ENCODE results near the gene ITGA1. TPM values are rescaled to one million over a fixed set of nuclear protein-coding genes. Genes with fewer than 3 reads are reported as not detected.
"Not testable (repeated sequence)": the region's sequence is repeated elsewhere in the genome, so short reads cannot be mapped to it uniquely, and the experiment has no call there.

ITGA1 gene
- total RNA-seq, 1 donor from 2014 or later, result 33.5 TPM

GRCh38 chr5:52956014-52956413, 168.3 kb downstream of the ITGA1 start:
- Mint-ChIP-seq H3K4me1 (ENCODE audit: unreplicated experiment) (no peaks in the 10 kb centered on the region), H3K27me3 (ENCODE audit: unreplicated experiment) (no peaks in the 10 kb centered on the region), H3K9me3 (ENCODE audit: unreplicated experiment) (no peaks in the 10 kb centered on the region), H3K36me3 (ENCODE audit: low read depth, unreplicated experiment) (no peaks in the 10 kb centered on the region), H3K4me3 (ENCODE audit: unreplicated experiment) (no peak overlapping the region), H3K27ac (ENCODE audit: unreplicated experiment) (no peak overlapping the region)
- TF ChIP-seq, protein P1, sequence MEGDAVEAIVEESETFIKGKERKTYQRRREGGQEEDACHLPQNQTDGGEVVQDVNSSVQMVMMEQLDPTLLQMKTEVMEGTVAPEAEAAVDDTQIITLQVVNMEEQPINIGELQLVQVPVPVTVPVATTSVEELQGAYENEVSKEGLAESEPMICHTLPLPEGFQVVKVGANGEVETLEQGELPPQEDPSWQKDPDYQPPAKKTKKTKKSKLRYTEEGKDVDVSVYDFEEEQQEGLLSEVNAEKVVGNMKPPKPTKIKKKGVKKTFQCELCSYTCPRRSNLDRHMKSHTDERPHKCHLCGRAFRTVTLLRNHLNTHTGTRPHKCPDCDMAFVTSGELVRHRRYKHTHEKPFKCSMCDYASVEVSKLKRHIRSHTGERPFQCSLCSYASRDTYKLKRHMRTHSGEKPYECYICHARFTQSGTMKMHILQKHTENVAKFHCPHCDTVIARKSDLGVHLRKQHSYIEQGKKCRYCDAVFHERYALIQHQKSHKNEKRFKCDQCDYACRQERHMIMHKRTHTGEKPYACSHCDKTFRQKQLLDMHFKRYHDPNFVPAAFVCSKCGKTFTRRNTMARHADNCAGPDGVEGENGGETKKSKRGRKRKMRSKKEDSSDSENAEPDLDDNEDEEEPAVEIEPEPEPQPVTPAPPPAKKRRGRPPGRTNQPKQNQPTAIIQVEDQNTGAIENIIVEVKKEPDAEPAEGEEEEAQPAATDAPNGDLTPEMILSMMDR (IDR thresholded peaks at IDR 0.05; ENCODE audit: unreplicated experiment), result no peak
- DNase-seq (ENCODE audit: low spot score), result no peak

GRCh38 chr5:52956915-52957747, 169.4 kb downstream of the ITGA1 start:
- H3K9me3 Mint-ChIP-seq (ENCODE audit: unreplicated experiment), result no peaks in the 10 kb centered on the region
- H3K4me3 Mint-ChIP-seq (ENCODE audit: unreplicated experiment), result no peak overlapping the region
- no peaks in the 10 kb centered on the region for H3K4me1 Mint-ChIP-seq (ENCODE audit: unreplicated experiment)
- no peak overlapping the region for H3K27ac Mint-ChIP-seq (ENCODE audit: unreplicated experiment)
- H3K36me3 Mint-ChIP-seq (ENCODE audit: low read depth, unreplicated experiment), result no peaks in the 10 kb centered on the region
- TF ChIP-seq, protein P1 (IDR thresholded peaks at IDR 0.05; ENCODE audit: unreplicated experiment), result no peak
- no peaks in the 10 kb centered on the region for H3K27me3 Mint-ChIP-seq (ENCODE audit: unreplicated experiment)
- no peak for DNase-seq (ENCODE audit: low spot score)

DNA sequence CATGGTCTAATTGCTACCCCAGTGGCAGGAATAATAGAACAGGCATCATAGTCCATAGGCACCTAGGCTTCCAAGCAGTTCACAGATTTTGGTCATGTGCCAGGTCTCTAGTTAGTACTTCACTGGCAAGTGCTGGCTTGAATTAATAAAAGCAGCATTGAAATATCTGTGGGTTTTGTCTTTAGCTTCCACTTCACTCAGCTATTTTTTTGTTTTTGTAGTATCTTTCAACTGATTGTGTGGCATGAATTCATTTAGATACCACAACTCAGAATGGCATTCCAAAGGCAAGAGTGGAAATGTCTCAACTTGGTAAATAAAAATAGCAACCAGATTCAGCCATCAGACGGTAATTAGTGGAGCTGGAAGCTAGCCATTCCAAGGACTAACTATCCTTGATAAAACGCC, 173.6 kb downstream of the ITGA1 start:
- H3K4me1 Mint-ChIP-seq (ENCODE audit: unreplicated experiment), result peaks cover 2% of the 10 kb centered on the region
- no peaks in the 10 kb centered on the region for H3K9me3 Mint-ChIP-seq (ENCODE audit: unreplicated experiment)
- TF ChIP-seq, protein P1 (IDR thresholded peaks at IDR 0.05; ENCODE audit: unreplicated experiment), result no peak
- H3K36me3 Mint-ChIP-seq (ENCODE audit: low read depth, unreplicated experiment), result no peaks in the 10 kb centered on the region
- peaks cover 1% of the 10 kb centered on the region for H3K27me3 Mint-ChIP-seq (ENCODE audit: unreplicated experiment)
- no peak overlapping the region for H3K4me3 Mint-ChIP-seq (ENCODE audit: unreplicated experiment)
- H3K27ac Mint-ChIP-seq (ENCODE audit: unreplicated experiment), result no peak overlapping the region
- no peak for DNase-seq (ENCODE audit: low spot score)

DNA sequence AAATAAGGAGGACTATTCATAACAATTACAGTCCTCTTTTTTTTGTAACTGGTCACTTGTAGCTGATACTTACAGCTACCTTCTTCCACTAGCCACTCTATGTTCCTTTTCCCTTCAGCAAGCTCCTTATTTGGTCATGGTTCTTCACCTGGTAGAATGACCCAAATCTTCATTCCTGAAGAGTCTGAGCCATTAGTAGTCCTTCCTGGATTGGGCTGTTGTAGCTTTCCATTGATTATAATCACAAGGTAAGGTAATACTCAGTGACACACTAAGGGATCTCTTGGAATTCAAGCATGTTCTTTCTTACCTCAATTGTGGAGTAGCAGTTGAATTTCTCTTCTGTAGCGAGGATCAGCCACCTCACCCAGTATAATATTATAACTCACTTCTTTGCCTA, 175.9 kb downstream of the ITGA1 start:
- Mint-ChIP-seq H3K4me3 (ENCODE audit: unreplicated experiment) (no peak overlapping the region), H3K36me3 (ENCODE audit: low read depth, unreplicated experiment) (no peaks in the 10 kb centered on the region), H3K27ac (ENCODE audit: unreplicated experiment) (no peak overlapping the region), H3K9me3 (ENCODE audit: unreplicated experiment) (no peaks in the 10 kb centered on the region), H3K4me1 (ENCODE audit: unreplicated experiment) (peaks cover 2% of the 10 kb centered on the region), H3K27me3 (ENCODE audit: unreplicated experiment) (peaks cover 1% of the 10 kb centered on the region)
- DNase-seq (ENCODE audit: low spot score), result no peak
- TF ChIP-seq, protein P1 (IDR thresholded peaks at IDR 0.05; ENCODE audit: unreplicated experiment), result no peak

DNA sequence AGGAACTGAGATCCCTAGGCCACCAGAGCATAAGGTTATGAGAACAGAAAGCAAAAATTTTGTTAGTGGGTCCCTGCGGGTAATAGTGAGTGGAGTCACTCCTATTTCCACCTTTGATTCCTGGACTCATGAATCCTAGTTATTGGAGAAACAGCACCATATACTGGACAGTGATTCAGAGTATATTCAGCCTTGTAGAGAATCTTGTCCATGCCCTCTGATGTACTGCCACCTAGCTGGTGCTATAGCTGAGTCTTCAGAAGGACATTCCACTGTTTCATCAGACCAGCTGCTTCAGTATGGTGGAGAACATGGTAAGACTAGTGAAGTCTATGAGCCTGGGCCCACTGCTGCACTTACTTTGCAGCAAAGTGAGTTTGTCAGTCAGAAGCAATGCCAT, 176.4 kb downstream of the ITGA1 start:
- TF ChIP-seq, protein P1 (IDR thresholded peaks at IDR 0.05; ENCODE audit: unreplicated experiment), result no peak
- H3K4me3 Mint-ChIP-seq (ENCODE audit: unreplicated experiment), result no peak overlapping the region
- H3K4me1 Mint-ChIP-seq (ENCODE audit: unreplicated experiment), result peaks cover 2% of the 10 kb centered on the region
- H3K27me3 Mint-ChIP-seq (ENCODE audit: unreplicated experiment), result peaks cover 1% of the 10 kb centered on the region
- H3K9me3 Mint-ChIP-seq (ENCODE audit: unreplicated experiment), result no peaks in the 10 kb centered on the region
- DNase-seq (ENCODE audit: low spot score), result no peak
- no peak overlapping the region for H3K27ac Mint-ChIP-seq (ENCODE audit: unreplicated experiment)
- no peaks in the 10 kb centered on the region for H3K36me3 Mint-ChIP-seq (ENCODE audit: low read depth, unreplicated experiment)

- not testable (repeated sequence) for H3K4me3 Mint-ChIP-seq (ENCODE audit: unreplicated experiment); H3K27ac Mint-ChIP-seq (ENCODE audit: unreplicated experiment); H3K9me3 Mint-ChIP-seq (ENCODE audit: unreplicated experiment)
These were observed 188.4 kb downstream of the ITGA1 start for GRCh38 chr5:52976157-52976556.

More at GRCh38 chr5:52976157-52976556, 188.4 kb downstream of the ITGA1 start:
- not testable (repeated sequence) for H3K27me3 Mint-ChIP-seq (ENCODE audit: unreplicated experiment); H3K4me1 Mint-ChIP-seq (ENCODE audit: unreplicated experiment); DNase-seq (ENCODE audit: low spot score); H3K36me3 Mint-ChIP-seq (ENCODE audit: low read depth, unreplicated experiment)
